IPS DF 19.7 (cell line): ENCODE measurements around the gene TMEM184A.

Source experiments
- DNase-seq: peaks from one replicate; pipeline ENCODE4 v3.0.0-alpha.2; 2013; ENCODE audit warnings: low read depth, low spot score

The TMEM184A gene

DNA sequence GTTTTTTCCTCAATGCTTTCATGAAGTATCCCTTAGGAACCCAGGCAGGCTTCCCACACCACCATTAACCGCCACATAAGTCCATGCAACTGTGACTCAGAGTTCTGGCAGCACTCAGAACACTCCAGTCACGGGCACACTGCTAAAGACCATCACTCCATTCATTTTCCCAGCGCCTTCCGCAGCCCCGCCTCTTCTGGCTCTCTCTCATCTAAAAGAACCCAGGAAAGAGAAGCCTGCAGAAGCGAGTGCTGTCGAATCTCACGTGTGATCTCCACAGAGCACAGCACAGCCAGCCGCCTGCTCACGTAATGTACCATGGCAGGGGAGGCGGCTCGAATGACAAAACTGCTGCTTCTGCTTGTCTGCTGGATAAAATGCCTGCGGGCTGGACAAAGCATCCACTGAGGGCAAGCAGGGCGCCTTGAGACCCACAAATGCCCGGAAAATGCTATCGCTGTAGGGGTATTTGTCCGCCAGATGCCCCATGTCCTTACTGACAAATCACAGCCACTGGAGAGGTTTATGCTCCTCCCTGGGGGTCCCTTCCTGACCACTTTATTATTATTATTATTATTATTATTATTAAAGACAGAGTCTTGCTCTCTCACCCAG lies 12.0 kb upstream of the TMEM184A start:
- no peak for DNase-seq

DNA sequence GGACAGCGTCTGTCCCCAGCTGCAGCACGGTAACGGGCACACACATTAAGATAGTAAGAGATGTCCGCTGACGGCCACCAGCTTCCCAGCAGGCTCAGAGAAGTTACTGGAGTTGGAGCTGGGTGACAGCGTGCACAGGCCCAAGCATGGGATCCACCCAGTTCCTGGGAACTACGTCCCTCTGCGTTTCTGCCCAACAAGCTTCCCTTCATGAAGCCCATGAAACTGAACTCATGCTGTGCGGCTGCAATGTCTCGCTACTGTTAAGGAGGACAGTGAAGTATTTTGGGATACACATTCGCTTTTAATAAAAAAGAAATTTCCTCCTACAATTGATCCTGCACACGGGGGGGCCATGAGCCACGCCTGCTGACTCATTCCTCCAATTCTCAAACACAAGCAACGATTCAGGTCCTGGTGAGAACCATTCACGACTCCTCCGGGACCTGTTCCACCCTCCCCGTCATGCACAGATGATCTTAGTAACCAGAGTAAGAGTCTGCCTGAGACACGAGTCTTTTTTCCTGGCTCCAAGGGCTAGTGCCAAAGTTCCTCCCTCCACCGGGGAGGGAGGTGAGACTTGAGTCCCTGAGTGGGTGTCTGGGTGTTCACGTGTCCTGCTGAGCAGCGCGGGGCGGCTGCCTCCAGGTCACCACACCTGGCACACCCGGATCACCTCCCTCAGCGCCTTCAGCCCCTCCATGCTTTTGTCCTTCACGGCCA lies 11.2 kb upstream of the TMEM184A start:
- no peak for DNase-seq

DNA sequence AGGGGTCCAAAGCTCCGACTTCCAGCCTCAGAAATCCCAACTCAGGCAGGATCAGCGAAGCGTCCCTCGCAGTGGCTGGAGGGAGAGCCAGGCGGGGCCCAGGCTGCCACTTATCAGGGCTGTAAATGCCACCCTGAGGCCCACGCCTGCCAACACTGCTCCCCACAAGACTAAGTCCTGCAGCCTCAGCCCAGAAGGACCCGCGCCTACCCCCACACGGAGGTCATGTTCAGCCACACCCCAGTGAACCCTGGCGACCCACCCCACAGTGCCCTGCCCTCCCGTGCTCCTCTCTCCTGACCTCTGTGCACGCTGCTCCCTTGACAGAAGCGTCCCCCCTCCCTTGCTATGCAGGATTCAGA lies 10.7 kb upstream of the TMEM184A start:
- DNase-seq = no peak

DNA sequence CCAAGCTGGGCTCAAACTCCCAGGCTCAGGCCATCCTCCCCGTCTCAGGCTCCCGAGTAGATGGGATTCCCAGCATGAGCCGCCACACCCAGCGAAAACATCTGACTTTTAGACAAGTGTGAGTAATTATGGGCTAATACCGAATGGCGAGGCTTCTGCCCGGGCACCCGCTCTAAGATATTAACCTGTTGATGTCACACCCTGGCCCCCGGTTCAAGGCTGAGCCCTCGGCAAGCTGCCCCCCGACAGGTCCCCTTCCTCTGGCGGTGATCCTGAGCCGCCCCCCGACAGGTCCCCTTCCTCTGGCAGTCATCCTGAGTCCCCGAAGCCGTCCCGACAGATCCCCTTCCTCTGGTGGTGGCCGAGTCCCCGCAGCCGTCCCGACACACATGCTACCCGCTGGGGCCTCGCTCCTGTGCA lies 8.6 kb upstream of the TMEM184A start:
- no peak for DNase-seq

DNA sequence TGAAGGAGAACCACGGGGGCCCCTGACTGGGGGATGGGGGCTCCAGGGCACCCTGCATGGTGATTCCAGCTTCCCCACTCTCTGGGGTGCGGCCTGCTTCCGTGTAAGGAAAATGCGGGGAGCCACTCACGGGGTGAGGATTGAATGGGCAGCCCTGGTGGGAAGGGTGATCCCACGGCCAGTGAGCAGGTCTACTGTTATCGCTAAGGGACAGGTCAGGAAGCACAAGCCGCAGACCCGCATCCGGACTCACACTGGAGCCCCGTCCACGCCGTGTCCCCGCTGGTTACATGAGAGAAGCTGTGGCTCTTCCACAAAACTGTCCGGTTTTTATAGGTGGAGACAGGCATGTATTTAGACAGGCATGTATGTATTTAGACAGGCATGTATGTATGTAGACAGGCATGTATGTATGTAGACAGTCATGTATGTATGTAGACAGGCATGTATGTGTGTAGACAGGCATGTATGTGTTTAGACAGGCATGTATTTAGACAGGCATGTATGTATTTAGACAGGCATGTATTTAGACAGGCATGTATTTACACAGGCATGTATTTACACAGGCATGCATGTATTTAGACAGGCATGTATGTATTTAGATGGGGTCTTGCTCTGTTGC lies 8.1 kb upstream of the TMEM184A start:
- no peak for DNase-seq

DNA sequence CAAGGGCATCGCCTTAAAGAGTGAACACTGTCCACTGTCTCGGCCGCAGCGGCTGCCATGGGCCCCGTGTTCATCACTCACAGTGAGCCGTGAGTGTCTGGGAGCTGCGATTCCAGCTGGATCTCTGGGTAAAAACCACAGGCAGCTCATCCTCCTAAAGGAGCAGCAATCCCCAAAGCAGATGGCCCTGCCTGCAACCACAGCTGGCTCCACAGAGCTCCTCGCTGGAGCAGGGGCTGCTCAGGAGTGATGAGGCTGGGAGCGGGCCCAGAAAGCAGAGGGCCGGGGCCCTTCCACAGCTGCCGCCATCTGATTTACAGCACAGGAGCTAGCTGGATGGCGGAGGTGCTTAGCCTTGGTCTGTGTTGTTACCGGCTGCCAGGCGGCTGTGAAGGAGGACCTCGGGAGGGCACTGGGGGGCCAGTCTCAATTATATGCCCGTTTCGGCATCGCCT lies 6.6 kb upstream of the TMEM184A start:
- no peak for DNase-seq

DNA sequence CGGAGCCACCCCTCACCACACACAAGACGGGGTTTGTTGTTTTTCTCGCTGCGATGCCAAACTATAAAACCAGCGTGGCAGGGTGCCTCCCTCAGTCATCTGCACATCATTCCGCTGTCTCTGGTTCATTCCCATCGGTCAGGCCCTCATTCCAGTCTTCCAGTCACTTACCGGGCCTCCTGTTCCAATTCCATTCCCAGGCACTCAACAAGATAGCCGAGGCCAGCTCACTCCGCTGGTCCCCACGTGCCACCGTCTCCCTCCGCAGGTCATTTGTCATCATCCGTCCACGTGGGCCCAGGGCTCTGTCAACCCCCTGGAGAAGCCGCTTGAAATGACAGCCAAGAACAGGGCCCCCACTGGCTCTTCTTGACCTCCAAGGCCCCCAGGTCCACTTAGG lies 6.1 kb upstream of the TMEM184A start:
- DNase-seq = no peak

DNA sequence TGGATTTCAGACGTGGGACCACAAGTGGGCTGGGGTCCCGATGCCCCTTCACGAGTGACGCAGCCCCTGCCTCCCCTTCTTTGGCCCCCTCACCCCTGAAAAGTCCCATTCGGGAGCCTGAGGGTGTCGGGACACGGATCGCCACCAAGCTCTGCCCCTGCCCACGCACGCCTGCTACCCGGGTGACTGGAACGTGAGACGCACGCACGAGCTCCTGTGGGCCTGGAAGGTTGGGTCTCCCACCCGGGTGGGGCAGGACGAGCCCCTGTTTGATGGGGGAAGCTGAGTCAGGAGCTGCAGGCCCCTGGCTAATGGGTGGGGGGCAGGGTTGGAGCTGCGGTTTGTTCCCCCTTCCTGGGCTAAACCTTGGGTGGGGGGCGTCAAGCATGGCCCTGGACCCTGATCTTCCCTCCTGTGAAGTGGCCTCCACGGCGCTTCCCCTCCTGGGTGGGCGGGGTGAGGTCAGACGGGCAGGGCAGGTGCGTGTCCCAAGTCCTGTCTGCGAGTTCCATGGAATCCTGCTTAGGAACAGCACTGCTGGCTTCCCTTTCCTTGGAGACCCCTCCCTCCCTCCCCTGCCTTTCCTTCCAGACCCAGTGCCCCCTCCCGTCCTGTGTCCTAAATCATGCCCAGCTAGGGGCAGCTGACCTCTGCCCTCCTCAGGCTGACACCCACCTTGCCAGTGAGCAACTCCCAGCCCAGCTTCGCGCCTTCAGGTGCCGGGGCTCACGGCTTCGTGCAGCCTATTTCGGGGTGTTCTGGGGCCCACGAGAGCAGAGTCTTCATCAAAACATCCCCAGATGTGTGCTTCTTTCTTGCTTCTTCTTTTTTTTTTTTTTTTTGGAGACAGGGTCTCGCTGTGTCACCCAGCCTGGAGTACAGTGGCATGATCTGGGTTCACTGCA lies 5.3 kb upstream of the TMEM184A start:
- DNase-seq = no peak

DNA sequence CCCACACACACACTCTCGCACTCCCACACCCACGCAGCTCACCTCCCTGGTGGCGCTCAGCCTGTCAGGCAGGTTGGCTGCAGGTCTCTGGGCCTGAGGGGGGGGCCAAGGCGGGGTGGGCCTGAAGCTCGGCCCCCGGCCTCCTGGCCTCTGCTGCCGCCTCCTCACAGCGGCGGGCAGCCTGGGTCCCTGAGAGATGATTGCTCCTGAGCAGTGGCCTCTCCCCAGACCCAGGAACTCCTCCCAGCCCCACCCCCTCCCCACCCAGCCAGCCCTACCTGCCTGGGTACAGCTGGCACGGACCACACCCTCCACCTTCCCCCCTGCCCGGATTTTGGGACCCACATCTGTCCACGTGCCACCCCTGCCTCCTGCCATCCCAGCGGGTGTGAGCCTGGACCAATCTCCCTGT lies 4.6 kb upstream of the TMEM184A start:
- no peak for DNase-seq

DNA sequence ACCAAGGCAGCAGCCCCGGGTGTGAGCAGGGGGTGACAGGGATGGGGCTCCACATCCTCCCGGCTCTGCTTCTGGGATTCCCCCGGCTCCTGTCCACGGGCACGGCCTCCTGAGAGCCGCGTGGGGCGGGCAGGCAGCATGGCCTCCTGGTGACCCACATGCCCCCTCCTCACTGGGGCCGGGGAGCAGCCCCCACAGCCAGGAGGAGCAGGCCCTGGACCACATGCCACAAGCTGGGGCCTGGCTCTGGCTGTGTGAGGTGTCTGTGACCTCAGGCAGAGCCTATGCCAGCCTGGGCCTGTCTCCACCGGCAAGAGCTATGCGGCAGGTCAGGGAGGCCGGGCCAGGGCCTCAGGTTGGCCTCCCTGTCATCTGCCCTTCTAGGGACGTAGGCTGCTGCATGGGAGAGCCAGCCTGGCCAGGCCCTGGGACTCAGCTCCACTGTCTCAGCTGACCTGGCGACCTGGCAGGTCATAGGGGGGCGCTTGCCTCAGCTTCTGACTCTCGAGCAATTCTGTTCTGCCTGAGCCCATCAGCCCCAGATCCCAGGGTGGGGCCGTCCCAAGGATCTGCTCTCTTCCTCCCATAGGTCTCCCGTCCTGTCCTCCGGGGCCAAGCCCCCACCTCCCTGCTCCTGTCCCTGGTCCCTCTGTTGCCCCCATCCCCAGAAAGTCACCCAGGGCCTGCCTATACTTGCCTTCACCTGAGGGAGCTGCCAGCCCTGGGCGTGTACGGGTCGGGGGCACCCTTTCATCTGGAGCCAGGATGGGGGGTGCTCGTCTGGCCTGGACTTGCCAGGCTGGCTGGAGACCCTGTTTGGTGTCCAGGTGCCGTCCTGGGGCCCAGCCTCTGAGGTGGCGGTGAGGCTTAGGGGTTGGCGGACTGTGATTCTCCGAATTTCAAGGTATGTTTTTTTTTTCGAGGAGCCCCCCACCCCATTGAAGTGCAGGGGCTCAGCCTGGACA lies 3.9 kb upstream of the TMEM184A start:
- no peak for DNase-seq

DNA sequence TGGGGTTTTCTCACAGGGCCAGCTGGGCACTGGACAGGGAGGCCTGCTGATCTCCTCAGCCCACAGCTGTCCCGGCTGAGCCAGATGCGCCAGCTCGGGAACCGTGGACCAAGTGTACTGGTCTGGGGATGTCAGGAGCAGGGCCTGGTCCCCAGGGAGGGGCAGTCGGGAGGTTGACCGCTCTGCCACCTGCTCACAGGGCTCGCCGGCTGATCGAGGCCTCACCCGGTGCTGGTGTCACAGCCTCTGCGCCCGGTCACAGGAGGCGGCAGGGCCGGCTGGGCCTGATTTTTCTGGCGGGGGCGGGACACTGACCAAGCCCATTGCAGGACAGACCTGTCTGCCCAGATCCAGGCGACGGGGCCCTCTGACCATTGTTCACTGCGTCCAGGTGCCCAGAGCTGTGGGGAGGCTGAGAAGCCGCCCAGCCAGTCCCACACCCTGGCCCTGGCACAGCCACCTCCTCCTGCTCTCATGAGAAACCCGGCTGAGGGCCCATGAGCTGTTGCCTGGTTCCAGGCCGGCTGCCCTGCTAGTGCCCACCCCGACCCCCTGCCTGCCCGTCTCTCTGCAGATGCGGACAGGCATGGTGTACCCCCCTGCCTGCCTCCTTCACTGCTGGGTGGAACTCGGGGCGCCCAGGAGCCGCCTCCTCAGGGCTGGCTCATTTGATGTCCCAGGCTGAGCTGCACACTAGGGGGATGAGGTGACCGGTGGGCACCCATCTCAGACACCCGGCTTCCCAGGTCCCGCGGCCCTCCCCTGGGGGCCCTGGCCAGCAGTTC lies 3.0 kb upstream of the TMEM184A start:
- DNase-seq = no peak

DNA sequence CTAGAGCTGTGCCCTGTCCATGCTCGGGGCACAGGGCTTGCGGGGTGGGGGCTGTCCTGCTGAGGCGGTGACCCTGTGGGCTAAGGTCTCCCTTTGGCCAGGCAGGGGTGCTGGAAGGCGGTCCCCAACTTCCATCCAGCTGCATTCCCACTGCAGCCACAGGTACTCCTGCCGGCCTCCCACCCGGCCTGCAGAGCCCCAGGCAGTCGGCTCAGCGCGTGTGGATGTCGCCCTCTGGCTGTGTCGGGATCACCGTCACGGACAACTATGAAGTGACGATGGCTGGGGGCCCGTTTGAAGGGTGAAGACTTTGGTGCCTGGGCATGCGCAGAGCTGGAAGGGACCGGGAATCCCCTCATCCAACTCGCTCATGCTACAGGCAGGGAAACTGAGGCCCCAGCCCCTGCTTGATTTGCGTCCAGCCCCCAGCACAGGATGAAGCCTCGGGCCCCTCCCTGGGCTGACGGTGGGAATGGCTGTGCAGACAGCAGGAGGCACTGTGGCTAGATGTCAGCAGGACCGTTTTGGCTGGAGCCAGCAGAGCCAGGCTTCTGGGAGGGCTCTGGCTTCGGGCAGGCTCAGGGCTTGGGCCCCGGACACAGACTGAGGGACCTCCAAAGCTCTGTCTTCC lies 2.3 kb upstream of the TMEM184A start:
- no peak for DNase-seq

DNA sequence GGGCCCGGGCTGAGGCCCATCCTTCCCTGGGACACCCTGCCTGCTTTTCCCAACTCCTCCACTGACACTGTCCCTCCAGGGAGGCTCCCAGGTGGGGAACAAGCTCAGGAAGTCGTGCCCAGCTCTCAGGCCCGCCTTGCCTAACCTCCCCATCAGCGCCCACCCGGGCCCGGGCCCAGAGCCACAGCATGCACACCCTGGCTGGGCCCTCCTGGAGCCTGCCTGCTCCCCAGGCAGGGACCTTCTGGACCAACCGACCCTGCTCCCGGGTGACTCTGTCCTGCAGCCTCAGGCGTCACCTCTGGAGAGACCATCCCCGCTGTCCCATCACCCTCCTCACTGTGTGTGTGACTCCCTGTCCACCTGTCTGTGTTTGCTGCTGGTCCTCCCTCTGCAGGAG lies 1.8 kb upstream of the TMEM184A start:
- no peak for DNase-seq

DNA sequence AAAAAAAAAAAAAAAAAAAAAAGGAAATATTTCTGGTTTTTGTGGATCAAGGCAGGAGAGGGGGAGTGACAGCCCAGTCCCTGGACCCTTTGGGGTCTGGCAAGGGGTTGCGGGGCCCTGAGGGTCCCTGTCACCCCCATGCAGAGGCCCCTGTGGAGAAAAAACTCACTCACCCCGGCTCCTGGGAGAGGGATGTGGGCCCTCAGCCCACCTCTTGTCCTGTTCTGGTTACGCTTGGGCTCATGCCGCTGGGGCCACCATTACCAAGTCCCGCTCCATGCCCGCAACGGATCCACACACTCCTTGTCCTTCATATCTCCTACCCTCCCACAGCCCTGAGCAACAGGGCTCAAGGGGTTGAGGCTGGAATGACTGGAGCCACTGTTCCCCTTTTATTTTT lies 1.0 kb upstream of the TMEM184A start:
- no peak for DNase-seq

DNA sequence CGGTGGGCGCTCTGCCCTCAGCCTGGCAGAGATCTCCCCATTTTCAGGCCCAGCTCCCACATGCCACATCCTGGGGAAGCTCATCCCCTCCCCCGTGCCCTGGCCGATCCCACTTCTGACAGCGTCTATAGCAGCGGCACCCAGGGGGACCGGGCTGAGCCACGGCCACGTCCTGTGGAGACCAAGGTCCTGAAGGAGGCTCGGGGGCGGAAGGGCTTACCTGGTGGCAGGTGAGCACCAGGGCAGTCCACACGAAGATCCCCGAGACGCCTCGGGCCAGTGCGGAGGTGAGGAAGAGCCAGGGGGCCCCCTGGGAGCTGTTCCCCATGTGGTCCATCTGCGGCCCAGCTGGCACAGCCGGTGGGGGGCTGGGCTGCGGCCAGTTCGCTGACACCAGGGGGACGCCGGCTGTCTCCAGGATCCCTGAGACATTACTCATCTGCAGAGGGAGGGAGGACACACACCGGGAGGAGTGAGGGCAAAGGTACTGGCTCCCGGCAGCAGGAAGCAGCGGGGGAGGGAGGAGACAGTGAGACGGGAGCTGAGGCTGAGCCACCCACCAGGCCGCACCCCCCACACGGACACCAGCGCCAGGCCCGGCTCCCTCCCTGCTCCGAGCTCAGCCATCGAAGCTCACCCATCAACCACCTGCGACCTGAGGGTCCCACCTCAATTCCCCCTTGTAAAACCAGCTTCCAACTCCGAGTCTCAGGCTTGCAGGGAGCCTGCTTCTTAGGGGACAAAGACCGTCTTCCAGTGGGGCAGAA lies 776 bp downstream of the TMEM184A start:
- no peak for DNase-seq

DNA sequence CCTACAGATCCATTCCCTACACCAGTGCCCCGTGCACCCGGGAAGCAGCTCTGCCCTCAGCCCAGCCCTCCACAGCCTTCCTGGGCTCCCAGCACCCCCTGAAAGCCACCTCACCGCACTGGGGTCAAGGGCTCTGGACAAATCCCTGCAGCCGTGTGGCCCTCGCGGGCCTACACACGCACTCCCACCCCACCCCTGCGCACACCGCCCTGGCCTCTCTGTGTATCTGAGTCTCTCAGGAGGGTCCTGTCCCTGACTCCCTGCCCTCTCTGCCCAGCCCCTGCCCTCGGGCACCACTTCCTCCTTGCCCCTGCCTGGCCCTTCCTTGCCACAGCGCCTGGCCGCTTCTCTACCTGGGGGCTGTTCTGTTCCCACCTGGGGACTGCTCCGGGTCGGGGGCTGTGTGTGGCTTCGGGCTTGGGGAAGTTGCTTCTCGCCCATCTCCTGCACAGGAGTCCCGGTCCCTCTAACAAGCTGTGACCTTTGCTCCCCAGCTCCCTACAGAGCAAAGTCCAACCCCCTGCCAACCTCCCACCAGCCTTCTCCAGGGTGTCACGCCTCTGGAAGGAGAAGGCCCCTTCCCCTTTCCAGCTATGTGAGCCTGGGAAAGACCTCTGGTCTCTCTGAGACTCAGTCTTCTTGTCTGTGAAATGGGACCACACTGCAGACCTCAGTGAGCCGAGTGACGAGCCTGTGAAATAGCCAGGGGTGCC lies 1.5 kb downstream of the TMEM184A start:
- DNase-seq = no peak

DNA sequence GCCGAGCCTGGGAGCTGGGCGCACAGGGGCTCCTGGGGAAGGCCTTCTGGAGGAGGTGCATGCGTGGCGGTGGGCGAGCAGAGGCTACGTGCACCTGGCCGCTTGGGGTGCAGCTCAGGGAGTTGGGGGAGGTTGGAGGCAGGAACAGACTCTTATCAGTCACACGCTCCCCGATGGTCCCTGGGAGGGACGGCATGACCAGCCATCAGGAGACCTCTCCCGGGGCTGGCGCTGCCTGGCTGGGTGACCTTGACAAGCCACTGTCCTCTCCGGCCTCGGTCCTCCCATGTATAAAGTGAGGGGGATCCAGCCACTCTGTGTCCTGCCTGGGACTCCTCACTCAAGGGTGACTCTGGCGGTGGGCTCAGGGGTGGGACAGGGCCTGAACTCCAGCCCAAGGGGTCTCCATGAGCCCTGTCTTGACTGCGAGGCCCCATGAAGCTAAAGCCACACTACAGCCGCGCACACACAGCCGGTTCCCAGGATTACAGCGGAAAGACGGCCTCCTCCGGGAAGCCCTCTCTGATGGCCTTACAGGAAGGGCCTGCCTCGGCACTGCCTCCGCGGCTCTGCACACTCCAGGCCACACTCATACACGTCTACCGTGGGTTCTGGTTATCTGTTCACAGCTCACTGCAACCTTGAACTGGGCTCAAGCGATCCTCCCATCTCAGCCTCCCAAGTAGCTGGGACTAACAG lies 2.3 kb downstream of the TMEM184A start:
- no peak for DNase-seq

DNA sequence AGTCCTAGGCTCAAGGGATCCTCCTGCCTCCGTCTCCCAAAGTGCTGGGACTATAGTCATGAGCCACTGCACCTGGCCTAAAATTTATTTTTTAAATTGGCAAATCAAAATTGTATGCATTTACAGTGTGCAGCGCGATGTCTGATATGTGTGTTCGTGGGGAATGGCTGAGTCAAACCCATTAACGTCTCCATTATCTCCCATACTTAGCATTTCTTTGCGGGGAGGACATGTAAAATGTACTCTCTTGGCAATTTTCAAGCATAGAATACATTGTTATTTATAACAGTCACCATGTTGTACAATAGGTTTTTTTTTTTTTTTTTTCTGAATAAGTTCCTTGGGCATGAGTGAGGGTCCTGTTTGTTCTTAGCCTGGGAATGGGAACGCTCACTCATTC lies 3.8 kb downstream of the TMEM184A start:
- no peak for DNase-seq
